IPS-NIHi7 (cell line): ENCODE measurements around the gene NR1I2.

ENCODE experiments used
- DNase-seq: peaks from one replicate; pipeline ENCODE4 v3.0.0; 2012; ENCODE audit warnings: mixed read lengths; ENCODE audit errors: extremely low spot score

NR1I2 gene

DNA sequence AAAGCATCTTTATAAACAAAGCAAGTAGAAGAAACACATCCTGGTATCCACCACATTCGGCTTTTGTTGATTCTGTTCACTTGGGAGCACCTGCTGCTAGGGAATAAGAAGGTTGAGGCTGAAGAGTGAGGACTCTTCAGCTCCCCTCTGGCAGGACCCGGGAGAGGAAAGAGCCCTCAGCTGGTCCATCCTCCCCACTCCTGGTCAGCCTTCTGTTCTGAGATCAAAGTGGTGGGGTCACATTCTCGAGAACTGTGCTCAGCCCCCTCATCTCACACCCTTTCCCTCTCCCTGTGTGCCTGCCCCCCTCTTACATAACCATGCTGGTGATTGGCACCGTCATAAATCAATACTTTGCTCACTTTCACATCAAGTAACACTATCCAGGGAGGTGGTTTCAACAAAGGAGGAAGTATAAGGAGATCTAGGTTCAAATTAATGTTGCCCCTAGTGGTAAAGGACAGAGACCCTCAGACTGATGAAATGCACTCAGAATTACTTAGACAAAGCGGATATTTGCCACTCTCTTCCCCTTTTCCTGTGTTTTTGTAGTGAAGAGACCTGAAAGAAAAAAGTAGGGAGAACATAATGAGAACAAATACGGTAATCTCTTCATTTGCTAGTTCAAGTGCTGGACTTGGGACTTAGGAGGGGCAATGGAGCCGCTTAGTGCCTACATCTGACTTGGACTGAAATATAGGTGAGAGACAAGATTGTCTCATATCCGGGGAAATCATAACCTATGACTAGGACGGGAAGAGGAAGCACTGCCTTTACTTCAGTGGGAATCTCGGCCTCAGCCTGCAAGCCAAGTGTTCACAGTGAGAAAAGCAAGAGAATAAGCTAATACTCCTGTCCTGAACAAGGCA is at the start of gene NR1I2:
Gene NR1I2, plus strand, starts transcription at position 772 of the 869 bp plus-strand sequence.
- DNase-seq = no peak

DNA sequence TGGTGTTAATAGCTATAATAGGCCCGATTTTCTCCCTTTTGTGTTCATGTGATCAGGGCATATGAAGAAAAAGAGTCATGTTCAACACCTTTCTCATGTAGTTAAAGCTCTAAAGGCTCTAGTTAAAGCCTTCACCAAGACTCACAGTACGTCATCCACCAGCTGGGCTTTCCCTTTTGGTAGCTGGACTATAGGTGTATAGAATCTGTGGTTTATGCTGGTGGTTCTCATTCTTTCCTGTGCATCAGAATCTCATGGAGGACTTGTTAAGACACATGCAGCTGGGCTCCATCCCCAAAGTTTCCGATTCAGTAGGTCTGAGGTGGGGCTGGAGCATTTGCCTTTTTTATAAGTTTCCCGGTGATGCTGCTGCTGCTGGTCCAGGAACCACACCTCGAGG is 48.1 kb upstream of the NR1I2 start:
- DNase-seq = no peak

DNA sequence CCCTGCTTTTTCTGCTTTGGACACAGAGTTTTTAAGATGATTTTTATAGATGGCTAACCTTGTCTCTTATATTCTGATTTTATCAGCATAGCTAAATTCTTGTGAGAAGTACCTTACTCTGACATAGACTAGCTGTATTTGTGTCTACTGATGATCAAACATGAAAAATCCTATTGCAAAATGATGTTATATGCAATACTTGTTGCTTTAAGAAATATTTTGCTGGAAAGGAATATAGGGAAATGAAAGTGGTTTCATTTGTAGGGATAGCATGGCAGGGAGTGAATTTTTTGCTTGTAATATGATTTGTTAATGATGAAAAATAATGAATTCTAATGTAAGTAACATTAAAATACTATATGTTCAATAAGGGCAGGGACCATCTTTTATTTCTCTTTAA is 43.2 kb upstream of the NR1I2 start:
- DNase-seq = no peak

- no peak for DNase-seq
These were observed 40.0 kb upstream of the NR1I2 start for GRCh38 chr3:119741657-119742590.

- no peak for DNase-seq
These were observed 38.0 kb upstream of the NR1I2 start for GRCh38 chr3:119743921-119744320.

DNA sequence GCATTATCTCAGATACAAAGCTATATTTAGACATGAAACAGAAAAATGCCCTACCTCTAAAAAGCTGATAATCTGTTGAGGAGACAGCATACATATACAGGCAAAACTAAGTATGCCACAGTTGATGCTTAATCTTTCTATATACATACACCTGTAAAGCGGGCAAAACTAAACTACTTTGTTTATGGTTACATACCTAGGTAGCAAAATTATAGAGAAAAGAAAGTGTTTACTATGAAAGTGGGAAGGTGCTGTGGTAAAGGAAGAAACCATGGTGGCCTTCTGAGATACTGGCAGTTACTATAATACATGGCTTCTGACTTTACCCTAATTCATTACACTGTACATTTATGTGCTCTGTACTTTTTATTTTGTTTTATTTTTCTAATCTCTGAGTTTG is 36.0 kb upstream of the NR1I2 start:
- DNase-seq = no peak

DNA sequence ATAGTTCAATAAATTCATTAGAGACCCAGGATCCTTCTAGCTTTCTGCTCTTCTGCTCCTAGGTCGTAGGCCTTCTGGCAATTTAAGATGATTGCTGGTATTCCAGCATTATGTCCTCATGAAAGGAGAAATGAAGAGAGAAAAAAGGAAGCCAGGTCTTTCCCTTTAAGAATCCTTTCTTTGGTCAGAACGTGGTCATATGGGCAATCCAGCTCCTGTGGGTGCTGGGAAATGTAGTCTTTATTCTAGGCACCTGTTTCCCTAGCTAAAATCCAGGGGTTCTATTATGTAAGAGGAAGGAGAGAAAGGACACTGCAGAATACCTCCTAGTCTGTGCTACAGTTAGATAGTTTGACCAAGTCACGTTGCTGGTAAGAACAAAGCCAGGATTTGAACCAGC is 35.5 kb upstream of the NR1I2 start:
- DNase-seq = no peak

- DNase-seq = no peak
These were observed 34.5 kb upstream of the NR1I2 start for GRCh38 chr3:119747357-119747756.

- no peak for DNase-seq
These were observed 32.9 kb upstream of the NR1I2 start for GRCh38 chr3:119748991-119749390.

DNA sequence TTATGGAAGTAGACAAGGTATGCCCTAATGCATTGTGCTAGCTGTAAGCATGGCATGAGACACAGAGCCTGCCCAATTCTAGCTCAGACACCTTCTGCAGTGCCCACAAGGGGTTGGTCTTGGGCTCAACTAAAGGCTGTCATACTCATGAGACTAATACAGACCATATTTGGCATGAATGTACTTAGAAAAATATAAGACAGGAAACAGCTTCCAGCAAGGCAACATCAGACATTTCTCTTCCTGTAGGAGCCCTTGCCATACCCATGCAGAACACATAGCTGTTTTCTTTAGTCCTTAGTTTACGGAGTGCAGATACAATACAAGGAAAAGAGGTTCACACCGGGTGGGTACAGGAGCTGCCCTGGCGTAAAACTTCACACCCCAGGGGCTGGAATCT is 30.5 kb upstream of the NR1I2 start:
- DNase-seq = no peak

- DNase-seq = no peak
These were observed 21.9 kb upstream of the NR1I2 start for GRCh38 chr3:119759962-119760361.

DNA sequence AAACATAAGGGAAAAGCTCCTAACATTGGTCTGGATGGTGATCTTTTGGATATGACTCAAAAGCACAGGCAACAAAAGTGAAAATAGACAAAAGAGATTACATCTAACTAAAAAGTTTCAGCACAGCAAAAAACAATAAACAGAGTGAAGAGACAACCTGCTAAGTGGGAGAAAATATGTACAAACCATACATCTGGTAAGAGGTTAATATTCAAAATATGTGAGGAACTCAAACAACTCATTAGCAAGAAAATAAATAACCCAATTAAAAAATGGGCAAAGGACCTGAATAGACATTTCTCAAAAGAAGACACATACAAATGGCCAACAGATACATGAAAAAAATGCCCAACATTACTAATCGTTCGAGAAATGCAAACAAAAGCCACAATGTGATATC is 19.0 kb upstream of the NR1I2 start:
- no peak for DNase-seq

DNA sequence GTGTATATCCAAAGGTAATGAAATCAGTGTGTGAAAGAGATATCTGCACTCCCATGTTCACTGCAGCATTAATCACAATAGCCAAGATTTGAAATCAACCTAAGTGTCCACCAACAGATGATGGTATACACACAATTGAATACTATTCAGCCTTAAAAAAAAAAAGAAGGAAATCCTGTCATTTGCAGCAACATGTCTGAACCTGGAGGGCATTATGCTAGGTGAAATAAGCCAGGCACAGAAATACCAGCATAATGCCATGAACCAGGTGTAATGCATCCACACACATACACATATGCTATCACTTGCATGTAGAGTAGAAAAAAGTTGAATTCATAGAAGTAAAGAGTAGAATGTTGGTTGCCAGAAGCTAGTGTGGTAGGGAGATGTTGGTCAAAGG is 18.4 kb upstream of the NR1I2 start:
- no peak for DNase-seq

- no peak for DNase-seq
These were observed 16.7 kb upstream of the NR1I2 start for GRCh38 chr3:119765239-119765638.

DNA sequence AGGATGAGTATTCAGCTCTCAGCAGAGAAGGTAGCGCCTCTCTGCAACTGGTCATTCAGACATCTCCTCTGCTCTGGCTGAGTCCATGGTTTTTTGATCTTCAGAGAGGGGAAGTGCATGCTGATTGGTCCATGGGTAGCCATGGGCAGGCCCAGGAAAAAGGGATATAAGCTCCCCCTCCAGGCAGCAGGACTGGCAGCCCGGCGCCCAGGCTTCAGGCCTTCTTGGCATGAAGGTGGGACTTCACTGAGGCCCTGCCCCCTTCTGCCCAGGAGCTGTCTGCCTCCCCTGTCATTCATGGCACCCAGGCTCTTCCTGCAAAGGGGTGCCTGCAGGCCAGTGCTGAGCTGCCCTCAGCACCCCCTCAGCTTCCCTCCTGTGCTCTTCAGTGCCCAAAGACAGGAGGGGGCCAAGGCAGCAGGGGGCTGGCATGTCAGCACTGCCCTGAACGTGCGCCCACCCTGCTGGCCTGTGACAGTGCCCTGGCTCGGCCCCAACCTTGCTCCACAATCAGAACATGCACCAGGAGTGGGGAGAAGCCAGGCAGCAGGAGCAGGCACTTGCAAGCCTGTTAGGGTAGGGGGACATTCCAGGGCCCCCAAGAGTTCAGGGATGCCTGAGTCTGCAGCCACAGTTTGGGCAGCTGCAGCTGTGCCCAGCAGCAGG is 13.8 kb upstream of the NR1I2 start:
- no peak for DNase-seq

DNA sequence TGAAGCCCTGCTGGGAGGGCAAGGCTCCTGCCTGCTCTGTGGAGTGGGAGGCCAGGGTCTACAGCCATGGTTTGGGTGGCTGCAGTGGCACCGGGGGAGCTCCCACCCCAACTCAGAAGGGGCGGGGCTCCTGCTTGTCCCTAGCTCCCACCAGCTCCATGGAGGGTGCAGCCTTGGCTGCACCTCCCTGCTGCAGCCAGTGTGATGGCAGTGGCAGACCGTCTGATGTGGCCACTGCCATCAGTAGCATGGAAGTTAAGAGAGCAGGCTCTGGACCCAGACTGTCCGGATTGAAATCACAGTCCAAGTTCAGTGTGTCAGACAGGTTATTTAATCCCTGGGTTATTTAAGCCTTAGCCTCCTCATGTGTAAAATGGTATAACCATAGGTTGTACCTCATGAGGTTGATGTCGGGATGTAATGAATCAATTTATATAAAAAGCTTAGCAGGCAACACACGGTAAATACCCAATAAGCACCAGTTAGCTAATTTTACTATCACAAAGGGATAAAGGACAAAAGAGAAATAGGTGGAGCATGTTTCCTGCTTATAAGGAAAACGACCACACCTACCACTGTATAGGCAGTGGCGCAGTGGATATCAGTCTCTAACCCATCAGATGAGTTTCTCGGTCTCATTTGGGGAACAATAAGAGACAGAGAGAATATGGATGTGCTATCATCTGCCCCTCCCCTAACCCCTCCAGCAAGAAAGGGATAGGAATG is 13.1 kb upstream of the NR1I2 start:
- no peak for DNase-seq

- DNase-seq = no peak
These were observed 12.3 kb upstream of the NR1I2 start for GRCh38 chr3:119769394-119770149.

DNA sequence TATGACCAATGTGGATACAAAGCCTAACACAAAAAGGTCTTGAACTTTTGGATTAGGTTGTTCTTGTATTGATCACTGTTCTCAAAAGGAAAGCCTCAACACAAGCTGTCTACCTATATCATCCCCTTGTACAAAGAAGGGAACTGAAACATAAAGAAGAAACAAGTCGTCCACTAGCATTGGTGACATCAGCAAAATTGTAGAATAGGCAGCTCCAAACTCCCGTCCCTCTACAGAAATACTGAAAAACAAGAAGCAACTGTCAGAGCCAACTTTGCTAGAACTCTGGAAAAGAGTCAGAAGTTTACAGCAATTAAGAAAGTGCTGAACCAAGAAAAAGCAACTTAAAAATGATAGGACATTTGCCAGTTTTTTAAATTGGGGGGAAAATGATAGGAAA is 7.5 kb upstream of the NR1I2 start:
- DNase-seq = no peak

- DNase-seq = no peak
These were observed 5.6 kb upstream of the NR1I2 start for GRCh38 chr3:119776304-119776703.

DNA sequence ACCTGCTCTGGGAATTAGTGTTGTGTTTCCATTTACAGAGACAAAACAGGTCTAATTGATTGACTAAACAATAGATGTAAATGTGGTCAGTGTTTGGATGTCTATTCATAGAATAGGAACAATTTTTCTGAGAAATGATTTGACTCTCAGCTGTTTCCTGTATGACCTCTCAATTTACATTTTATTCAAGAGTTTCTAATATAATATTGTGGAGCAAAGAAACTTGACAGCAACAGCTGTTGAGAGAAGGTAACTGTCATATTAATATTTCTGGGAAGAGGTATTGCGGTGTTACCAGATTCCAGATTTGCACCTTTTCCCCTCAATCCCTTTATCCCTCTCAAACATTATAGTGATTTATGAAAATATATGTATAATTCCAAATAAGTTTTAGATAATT is 3.7 kb upstream of the NR1I2 start:
- DNase-seq = no peak

- DNase-seq = no peak
These were observed 3.1 kb upstream of the NR1I2 start for GRCh38 chr3:119778811-119779210.
